Colonic mucosa (tissue), 4 donors: ENCODE results near the gene RAI14. TPM values are rescaled to one million over a fixed set of nuclear protein-coding genes. Genes with fewer than 3 reads are reported as not detected.

Source experiments
- DNase-seq: peaks from one replicate; pipeline ENCODE4 v3.0.0-alpha.2; 2020
- H3K27ac ChIP-seq: fragments of 200-600 bp; one replicate; pipeline ENCODE4 v1.8.0; 2021
- H3K27me3 ChIP-seq: fragments of 200-600 bp; one replicate; pipeline ENCODE4 v1.8.0; 2021
- H3K36me3 ChIP-seq: fragments of 200-600 bp; one replicate; pipeline ENCODE4 v1.8.0; 2021
- H3K4me1 ChIP-seq: fragments of 200-600 bp; one replicate; pipeline ENCODE4 v1.8.0; 2021; ENCODE audit warnings: mild to moderate bottlenecking
- H3K4me3 ChIP-seq: fragments of 200-600 bp; one replicate; pipeline ENCODE4 v1.8.0; 2021
- H3K9ac ChIP-seq, 2 donors: one replicate each; pipeline ENCODE4 v1.7.0; 2013; ENCODE audit warnings: control low read depth in 2 of 2, low read depth in 2 of 2, low read length in 2 of 2
- H3K9me3 ChIP-seq: fragments of 200-600 bp; one replicate; pipeline ENCODE4 v1.8.0; 2021
- CTCF ChIP-seq: fragments of 200-600 bp; IDR thresholded peaks from one replicate; pipeline ENCODE4 v1.8.0; 2022; ENCODE audit warnings: antibody characterized with exemption, mild to moderate bottlenecking
- intact Hi-C: fragments of 100-400 bp; cut with DNase I; formaldehyde crosslinking; loops from one replicate; pipeline ENCODE4 v1.14.1; 2022
- total RNA-seq, 2 donors: library from RNA; stranded (reverse); fragmentation: NEBNext Ultra II Directional in 1 of 2; extraction: Animal tissue kit (Norgen Biotek cat#: 25700) in 1 of 2; gene quantifications; one replicate each; pipeline ENCODE4 v1.2.1, GENCODE V29; 2021
- donor health status: healthy.
- donor health status: DM: no; HTN: no; CAD: no.
- donor health status: DM: no; HTN: no; CAD: no.

Gene RAI14
- total RNA-seq, 2 donors from 2014 or later = 15.9 to 25.7 TPM

- Histone ChIP-seq H3K9me3 (no peaks in the 10 kb centered on the region), H3K4me3 (no peak overlapping the region), H3K27me3 (no peaks in the 10 kb centered on the region), H3K4me1 (no peaks in the 10 kb centered on the region), H3K27ac (no peak overlapping the region), H3K9ac (no peak overlapping the region), H3K36me3 (no peaks in the 10 kb centered on the region)
- no peak for DNase-seq
- TF ChIP-seq CTCF = no peak
- intact Hi-C loops = no loop called here
Observed at GRCh38 chr5:34848230-34848629, 192.1 kb downstream of the RAI14 start.

GRCh38 chr5:34849253-34849652 lies 193.1 kb downstream of the RAI14 start:
- H3K4me1 ChIP-seq = no peaks in the 10 kb centered on the region
- no peaks in the 10 kb centered on the region for H3K36me3 ChIP-seq
- H3K4me3 ChIP-seq = no peak overlapping the region
- no peak overlapping the region for H3K9ac ChIP-seq
- no peak overlapping the region for H3K27ac ChIP-seq
- intact Hi-C loops = no loop called here
- no peaks in the 10 kb centered on the region for H3K9me3 ChIP-seq
- no peak for TF ChIP-seq CTCF
- DNase-seq = no peak
- no peaks in the 10 kb centered on the region for H3K27me3 ChIP-seq

GRCh38 chr5:34854459-34855174 lies 198.5 kb downstream of the RAI14 start:
- no peak overlapping the region for H3K4me3 ChIP-seq
- intact Hi-C loops = no loop called here
- H3K27me3 ChIP-seq = no peaks in the 10 kb centered on the region
- no peak overlapping the region for H3K9ac ChIP-seq
- no peak overlapping the region for H3K27ac ChIP-seq
- H3K4me1 ChIP-seq = no peaks in the 10 kb centered on the region
- TF ChIP-seq CTCF = no peak
- H3K9me3 ChIP-seq = no peaks in the 10 kb centered on the region
- no peak for DNase-seq
- no peaks in the 10 kb centered on the region for H3K36me3 ChIP-seq

- Histone ChIP-seq H3K4me3 (no peak overlapping the region), H3K9me3 (no peaks in the 10 kb centered on the region), H3K4me1 (no peaks in the 10 kb centered on the region), H3K27me3 (no peaks in the 10 kb centered on the region), H3K27ac (no peak overlapping the region), H3K36me3 (no peaks in the 10 kb centered on the region), H3K9ac (no peak overlapping the region)
- intact Hi-C loops = no loop called here
- TF ChIP-seq CTCF = no peak
- DNase-seq = no peak
Observed at GRCh38 chr5:34857161-34857560, 201.0 kb downstream of the RAI14 start.

- DNase-seq = no peak
- Histone ChIP-seq H3K9me3 (no peaks in the 10 kb centered on the region), H3K27ac (no peak overlapping the region), H3K4me3 (no peak overlapping the region), H3K9ac (no peak overlapping the region), H3K36me3 (no peaks in the 10 kb centered on the region), H3K27me3 (no peaks in the 10 kb centered on the region), H3K4me1 (no peaks in the 10 kb centered on the region)
- intact Hi-C loops = no loop called here
- TF ChIP-seq CTCF = no peak
Observed at GRCh38 chr5:34857894-34858293, 201.8 kb downstream of the RAI14 start.
